ENCODE measurements around the gene COX7A1.

The COX7A1 gene

DNA sequence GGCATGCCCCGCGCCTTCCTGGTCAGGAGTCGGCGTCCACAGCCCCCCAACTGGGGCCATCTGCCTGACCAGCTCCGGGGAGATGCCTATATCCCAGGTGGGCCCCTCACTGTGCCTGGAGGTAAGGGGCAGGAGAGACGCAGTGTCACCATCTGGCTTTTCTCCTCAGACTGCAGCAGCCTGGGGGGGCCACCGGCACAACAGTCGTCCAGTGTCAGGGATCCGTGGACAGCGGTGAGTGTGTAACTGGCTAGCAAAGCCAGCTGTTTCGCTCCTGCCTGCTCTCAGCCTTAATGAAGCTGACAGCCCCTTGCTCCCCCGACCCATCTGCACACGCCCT, 41.1 kb downstream of the COX7A1 start:
- no peaks in the 10 kb centered on the region for H3K27me3 ChIP-seq (ENCODE audit: control insufficient read depth in 1 of 2, insufficient read depth in 2 of 2, low read length in 2 of 2)
- no peak overlapping the region for H3K9ac ChIP-seq (ENCODE audit: low read length in 2 of 2)
- H3K9me3 ChIP-seq (ENCODE audit: control insufficient read depth in 2 of 2, low read length in 2 of 2), result no peaks in the 10 kb centered on the region
- no peak overlapping the region for H3K4me3 ChIP-seq (ENCODE audit: low read length in 2 of 2)
- H3K36me3 ChIP-seq (ENCODE audit: control insufficient read depth in 2 of 2, insufficient read depth in 2 of 2, low read length in 2 of 2), result peaks cover 9 to 16% of the 10 kb centered on the region in 2 donors
- peaks cover 24% of the 10 kb centered on the region for H3K4me1 ChIP-seq (ENCODE audit: control insufficient read depth, insufficient read depth, low read length)
- H3K27ac ChIP-seq (ENCODE audit: low read length), result no peak overlapping the region

GRCh38 chr19:36110487-36111199, 41.6 kb downstream of the COX7A1 start, which contains the start of gene OVOL3:
Gene OVOL3, plus strand, starts transcription at chr19:36111143. Its CDS starts 60 bp downstream, at chr19:36111203.
- Histone ChIP-seq H3K4me3 (ENCODE audit: low read length in 2 of 2) (no peak within 1 kb of the TSS), H3K4me1 (ENCODE audit: control insufficient read depth, insufficient read depth, low read length) (peaks cover 20% of the 10 kb centered on the region), H3K27ac (ENCODE audit: low read length) (no peak within 1 kb of the TSS), H3K27me3 (ENCODE audit: control insufficient read depth in 1 of 2, insufficient read depth in 2 of 2, low read length in 2 of 2) (no peaks in the 10 kb centered on the region), H3K9me3 (ENCODE audit: control insufficient read depth in 2 of 2, low read length in 2 of 2) (no peaks in the 10 kb centered on the region), H3K36me3 (ENCODE audit: control insufficient read depth in 2 of 2, insufficient read depth in 2 of 2, low read length in 2 of 2) (peaks cover 9 to 16% of the 10 kb centered on the region in 2 donors), H3K9ac (ENCODE audit: low read length in 2 of 2) (no peak within 1 kb of the TSS)

- Histone ChIP-seq H3K27me3 (ENCODE audit: control insufficient read depth in 1 of 2, insufficient read depth in 2 of 2, low read length in 2 of 2) (no peaks in the 10 kb centered on the region), H3K27ac (ENCODE audit: low read length) (no peak overlapping the region), H3K9ac (ENCODE audit: low read length in 2 of 2) (no peak overlapping the region), H3K4me3 (ENCODE audit: low read length in 2 of 2) (no peak overlapping the region), H3K9me3 (ENCODE audit: control insufficient read depth in 2 of 2, low read length in 2 of 2) (no peaks in the 10 kb centered on the region), H3K36me3 (ENCODE audit: control insufficient read depth in 2 of 2, insufficient read depth in 2 of 2, low read length in 2 of 2) (peaks cover 9 to 16% of the 10 kb centered on the region in 2 donors), H3K4me1 (ENCODE audit: control insufficient read depth, insufficient read depth, low read length) (peaks cover 7% of the 10 kb centered on the region)
These were observed 43.6 kb downstream of the COX7A1 start for GRCh38 chr19:36108684-36109083.

GRCh38 chr19:36106991-36107390, 45.3 kb downstream of the COX7A1 start:
- Histone ChIP-seq H3K36me3 (ENCODE audit: control insufficient read depth in 2 of 2, insufficient read depth in 2 of 2, low read length in 2 of 2) (peaks cover 3 to 6% of the 10 kb centered on the region in 2 donors), H3K27ac (ENCODE audit: low read length) (no peak overlapping the region), H3K9ac (ENCODE audit: low read length in 2 of 2) (no peak overlapping the region)

DNA sequence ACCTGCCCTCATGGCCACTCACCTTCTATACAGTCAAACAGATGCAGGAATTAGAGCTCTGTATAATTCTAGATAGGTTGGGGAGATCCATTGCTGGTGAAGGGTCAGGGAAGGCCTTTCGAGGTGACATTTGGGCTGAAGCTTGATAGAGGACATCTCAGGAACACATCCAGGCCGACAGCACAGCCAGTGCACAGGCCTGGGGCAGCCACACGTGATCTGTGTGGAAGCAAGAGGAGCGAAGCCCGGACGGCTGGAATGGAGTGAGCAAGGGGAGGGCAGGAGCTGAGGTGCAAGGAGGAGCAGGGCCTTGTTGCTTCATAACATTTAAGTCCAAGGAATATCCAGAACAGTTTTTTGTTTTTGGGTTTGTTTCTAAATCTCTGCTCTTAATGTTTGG, 45.8 kb downstream of the COX7A1 start:
- H3K4me3 ChIP-seq (ENCODE audit: low read length in 2 of 2), result no peak overlapping the region
- H3K9me3 ChIP-seq (ENCODE audit: control insufficient read depth in 2 of 2, low read length in 2 of 2), result no peaks in the 10 kb centered on the region
- H3K36me3 ChIP-seq (ENCODE audit: control insufficient read depth in 2 of 2, insufficient read depth in 2 of 2, low read length in 2 of 2), result peaks cover 3 to 4% of the 10 kb centered on the region in 2 donors
- H3K9ac ChIP-seq (ENCODE audit: low read length in 2 of 2), result no peak overlapping the region
- no peaks in the 10 kb centered on the region for H3K4me1 ChIP-seq (ENCODE audit: control insufficient read depth, insufficient read depth, low read length)
- H3K27ac ChIP-seq (ENCODE audit: low read length), result no peak overlapping the region
- no peaks in the 10 kb centered on the region for H3K27me3 ChIP-seq (ENCODE audit: control insufficient read depth in 1 of 2, insufficient read depth in 2 of 2, low read length in 2 of 2)

More at GRCh38 chr19:36106991-36107390, 45.3 kb downstream of the COX7A1 start:
- Histone ChIP-seq H3K27me3 (ENCODE audit: control insufficient read depth in 1 of 2, insufficient read depth in 2 of 2, low read length in 2 of 2) (no peaks in the 10 kb centered on the region), H3K9me3 (ENCODE audit: control insufficient read depth in 2 of 2, low read length in 2 of 2) (no peaks in the 10 kb centered on the region), H3K4me1 (ENCODE audit: control insufficient read depth, insufficient read depth, low read length) (no peaks in the 10 kb centered on the region), H3K4me3 (ENCODE audit: low read length in 2 of 2) (no peak overlapping the region)

DNA sequence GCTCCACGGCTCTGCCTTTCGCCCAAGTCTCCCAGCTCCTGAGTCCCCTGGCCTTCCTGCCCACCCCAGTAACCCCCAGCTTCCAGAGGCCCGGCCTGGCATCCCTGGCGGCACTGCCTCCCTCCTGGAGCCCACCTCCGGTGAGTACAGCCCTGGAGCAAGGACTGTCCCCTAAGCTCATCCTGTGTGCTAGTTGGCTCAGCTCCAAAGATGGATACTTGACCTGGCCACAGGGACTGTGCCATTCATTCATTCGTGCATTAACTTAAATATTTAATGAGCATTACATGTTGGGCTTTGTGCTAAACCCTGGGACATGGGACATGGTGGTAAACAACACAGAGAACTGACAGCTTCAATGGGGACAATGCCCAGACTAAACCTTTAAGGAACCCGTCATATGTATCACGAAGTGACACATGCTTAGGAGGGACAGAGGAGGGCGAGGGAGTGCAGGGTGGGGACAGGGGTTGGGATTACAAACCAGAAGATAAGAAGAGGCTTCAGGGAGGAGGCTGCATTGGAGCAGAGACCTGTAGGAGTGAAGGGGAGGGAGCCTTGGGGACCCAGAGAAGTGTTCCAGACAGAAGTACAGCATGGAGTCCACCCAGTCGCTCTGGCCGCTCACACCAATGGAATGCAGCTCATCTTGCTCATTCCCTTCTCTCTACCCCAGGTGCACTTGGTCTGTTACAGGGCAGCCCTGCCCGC, 48.2 kb downstream of the COX7A1 start:
- Histone ChIP-seq H3K36me3 (ENCODE audit: control insufficient read depth in 2 of 2, insufficient read depth in 2 of 2, low read length in 2 of 2) (peaks cover 0 to 3% of the 10 kb centered on the region in 2 donors), H3K4me1 (ENCODE audit: control insufficient read depth, insufficient read depth, low read length) (no peaks in the 10 kb centered on the region), H3K27ac (ENCODE audit: low read length) (no peak overlapping the region), H3K4me3 (ENCODE audit: low read length in 2 of 2) (no peak overlapping the region), H3K9ac (ENCODE audit: low read length in 2 of 2) (no peak overlapping the region), H3K27me3 (ENCODE audit: control insufficient read depth in 1 of 2, insufficient read depth in 2 of 2, low read length in 2 of 2) (no peaks in the 10 kb centered on the region), H3K9me3 (ENCODE audit: control insufficient read depth in 2 of 2, low read length in 2 of 2) (no peaks in the 10 kb centered on the region)

DNA sequence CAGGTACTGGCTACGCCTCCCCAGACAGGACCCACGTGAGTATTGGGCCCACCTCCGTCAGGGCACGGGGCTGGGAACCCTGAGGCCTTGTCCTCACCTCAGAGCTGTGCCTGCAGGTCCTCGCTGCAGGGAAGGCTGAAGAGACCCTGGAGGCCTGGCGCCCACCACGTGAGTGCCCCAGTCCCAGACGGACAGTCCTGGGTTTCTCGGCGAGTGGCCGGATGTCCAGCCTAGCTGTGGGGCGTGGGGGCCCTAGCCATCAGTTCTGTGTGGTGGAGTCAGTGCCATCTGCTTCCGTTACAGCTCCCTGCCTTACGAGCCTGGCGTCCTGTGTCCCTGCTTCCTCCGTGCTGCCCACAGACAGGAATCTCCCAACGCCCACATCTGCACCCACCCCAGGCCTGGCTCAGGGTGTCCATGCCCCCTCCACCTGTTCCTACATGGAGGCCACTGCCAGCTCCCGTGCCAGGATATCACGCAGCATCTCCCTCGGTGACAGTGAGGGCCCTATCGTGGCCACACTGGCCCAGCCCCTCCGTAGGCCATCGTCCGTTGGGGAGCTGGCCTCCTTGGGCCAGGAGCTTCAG, 49.1 kb downstream of the COX7A1 start:
- Histone ChIP-seq H3K4me1 (ENCODE audit: control insufficient read depth, insufficient read depth, low read length) (no peaks in the 10 kb centered on the region), H3K9ac (ENCODE audit: low read length in 2 of 2) (no peak overlapping the region), H3K27me3 (ENCODE audit: control insufficient read depth in 1 of 2, insufficient read depth in 2 of 2, low read length in 2 of 2) (no peaks in the 10 kb centered on the region), H3K4me3 (ENCODE audit: low read length in 2 of 2) (no peak overlapping the region), H3K27ac (ENCODE audit: low read length) (no peak overlapping the region), H3K36me3 (ENCODE audit: control insufficient read depth in 2 of 2, insufficient read depth in 2 of 2, low read length in 2 of 2) (peaks cover 0 to 3% of the 10 kb centered on the region in 2 donors), H3K9me3 (ENCODE audit: control insufficient read depth in 2 of 2, low read length in 2 of 2) (no peaks in the 10 kb centered on the region)

DNA sequence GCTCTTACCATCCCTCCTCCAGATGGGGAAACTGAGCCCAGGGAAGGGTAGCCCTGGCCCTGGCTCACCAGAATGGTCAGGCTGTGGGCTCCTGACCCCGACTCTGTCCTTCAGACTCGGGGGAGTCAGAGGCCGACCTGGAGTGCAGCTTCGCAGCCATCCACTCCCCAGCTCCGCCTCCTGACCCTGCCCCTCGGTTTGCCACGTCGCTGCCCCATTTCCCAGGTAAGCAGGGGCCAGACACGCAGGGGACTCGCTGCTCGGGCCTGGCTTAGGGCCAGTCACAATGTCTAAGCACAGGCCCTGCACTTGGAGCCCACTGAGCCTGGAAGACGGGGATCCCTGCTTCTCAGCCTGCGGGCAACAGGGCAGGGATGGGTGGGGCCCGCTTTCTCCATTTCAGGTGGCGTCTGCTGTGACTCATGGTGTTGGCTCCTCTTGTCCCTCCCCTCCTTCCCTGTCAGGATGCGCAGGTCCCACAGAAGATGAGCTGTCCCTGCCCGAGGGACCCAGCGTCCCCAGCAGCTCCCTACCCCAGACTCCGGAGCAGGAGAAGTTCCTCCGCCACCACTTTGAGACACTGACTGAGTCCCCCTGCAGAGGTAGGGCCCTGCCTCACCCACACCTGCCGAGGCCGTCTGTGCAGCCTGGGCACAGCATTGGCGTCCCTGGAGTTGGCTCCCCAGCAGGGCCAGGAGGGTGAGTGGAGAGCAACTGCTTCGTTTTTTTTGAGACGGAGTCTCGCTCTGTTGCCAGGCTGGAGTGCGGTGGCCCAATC, 50.5 kb downstream of the COX7A1 start:
- no peak overlapping the region for H3K4me3 ChIP-seq (ENCODE audit: low read length in 2 of 2)
- H3K9me3 ChIP-seq (ENCODE audit: control insufficient read depth in 2 of 2, low read length in 2 of 2), result no peaks in the 10 kb centered on the region
- H3K4me1 ChIP-seq (ENCODE audit: control insufficient read depth, insufficient read depth, low read length), result peaks cover 3% of the 10 kb centered on the region
- H3K27me3 ChIP-seq (ENCODE audit: control insufficient read depth in 1 of 2, insufficient read depth in 2 of 2, low read length in 2 of 2), result no peaks in the 10 kb centered on the region
- H3K9ac ChIP-seq (ENCODE audit: low read length in 2 of 2), result no peak overlapping the region
- peaks cover 0 to under 1% of the 10 kb centered on the region in 2 donors for H3K36me3 ChIP-seq (ENCODE audit: control insufficient read depth in 2 of 2, insufficient read depth in 2 of 2, low read length in 2 of 2)
- no peak overlapping the region for H3K27ac ChIP-seq (ENCODE audit: low read length)
